ENCODE measurements around the gene GAS2. TPM values are rescaled to one million over a fixed set of nuclear protein-coding genes. Genes with fewer than 3 reads are reported as not detected.

The GAS2 gene
- polyA plus RNA-seq, 1 of the 3 experiments (the other 2 are of a cell fraction): 0.72 TPM

DNA sequence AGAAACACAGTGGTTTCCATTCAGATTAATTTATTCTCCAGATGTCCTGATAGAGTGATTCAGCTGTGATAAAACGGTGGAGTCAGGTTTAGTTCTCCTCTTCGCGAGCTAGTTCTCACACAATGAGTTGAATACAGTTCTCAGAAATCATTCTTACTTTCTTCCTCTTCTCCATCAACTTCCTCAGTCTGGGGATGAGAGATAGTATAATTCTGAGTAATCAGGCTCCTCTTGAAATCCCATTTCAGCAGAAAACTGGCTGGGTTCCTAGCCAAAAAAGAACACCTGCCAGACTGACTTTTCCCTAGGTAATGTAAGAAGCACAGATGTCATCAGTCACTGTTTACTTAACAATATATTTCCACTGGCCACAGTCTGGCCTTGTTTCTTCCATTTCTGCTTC is 86.5 kb downstream of the GAS2 start:
- no peaks in the 10 kb centered on the region for H3K9me3 ChIP-seq
- H3K9me2 ChIP-seq: no peaks in the 10 kb centered on the region
- H3K27me3 ChIP-seq (ENCODE audit: insufficient read depth): no peaks in the 10 kb centered on the region
- TF ChIP-seq CHD2 (IDR thresholded peaks at IDR 0.05; ENCODE audit: low read length, partially characterized antibody): no peak
- no peak for TF ChIP-seq FOSL2 (IDR thresholded peaks at IDR 0.05; ENCODE audit: borderline replicate concordance, low read depth)
- TF ChIP-seq RAD21 (IDR thresholded peaks at IDR 0.05; ENCODE audit: low read length): no peak
- TF ChIP-seq RCOR1 (IDR thresholded peaks at IDR 0.05; ENCODE audit: low read length): no peak
- TF ChIP-seq EP300 (IDR thresholded peaks at IDR 0.05; ENCODE audit: borderline replicate concordance in 1 of 2, low read depth in 1 of 2, low read length in 1 of 2): no peak
- TF ChIP-seq JUND (IDR thresholded peaks at IDR 0.05): no peak
- TF ChIP-seq EZH2phosphoT487 (IDR thresholded peaks at IDR 0.05; ENCODE audit: borderline replicate concordance, low read depth): no peak
- TF ChIP-seq FOXM1 (IDR thresholded peaks at IDR 0.05; ENCODE audit: low read depth): no peak
- TF ChIP-seq, protein P1, sequence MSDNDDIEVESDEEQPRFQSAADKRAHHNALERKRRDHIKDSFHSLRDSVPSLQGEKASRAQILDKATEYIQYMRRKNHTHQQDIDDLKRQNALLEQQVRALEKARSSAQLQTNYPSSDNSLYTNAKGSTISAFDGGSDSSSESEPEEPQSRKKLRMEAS (IDR thresholded peaks at IDR 0.05; ENCODE audit: low read depth): no peak
- TF ChIP-seq, protein P2, sequence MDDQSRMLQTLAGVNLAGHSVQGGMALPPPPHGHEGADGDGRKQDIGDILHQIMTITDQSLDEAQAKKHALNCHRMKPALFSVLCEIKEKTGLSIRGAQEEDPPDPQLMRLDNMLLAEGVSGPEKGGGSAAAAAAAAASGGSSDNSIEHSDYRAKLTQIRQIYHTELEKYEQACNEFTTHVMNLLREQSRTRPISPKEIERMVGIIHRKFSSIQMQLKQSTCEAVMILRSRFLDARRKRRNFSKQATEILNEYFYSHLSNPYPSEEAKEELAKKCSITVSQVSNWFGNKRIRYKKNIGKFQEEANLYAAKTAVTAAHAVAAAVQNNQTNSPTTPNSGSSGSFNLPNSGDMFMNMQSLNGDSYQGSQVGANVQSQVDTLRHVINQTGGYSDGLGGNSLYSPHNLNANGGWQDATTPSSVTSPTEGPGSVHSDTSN (IDR thresholded peaks at IDR 0.05): no peak
- TF ChIP-seq RXRA (IDR thresholded peaks at IDR 0.05; ENCODE audit: borderline replicate concordance, low read depth): no peak
- TF ChIP-seq NFIC (IDR thresholded peaks at IDR 0.05; ENCODE audit: borderline replicate concordance): no peak
- TF ChIP-seq, protein P3, sequence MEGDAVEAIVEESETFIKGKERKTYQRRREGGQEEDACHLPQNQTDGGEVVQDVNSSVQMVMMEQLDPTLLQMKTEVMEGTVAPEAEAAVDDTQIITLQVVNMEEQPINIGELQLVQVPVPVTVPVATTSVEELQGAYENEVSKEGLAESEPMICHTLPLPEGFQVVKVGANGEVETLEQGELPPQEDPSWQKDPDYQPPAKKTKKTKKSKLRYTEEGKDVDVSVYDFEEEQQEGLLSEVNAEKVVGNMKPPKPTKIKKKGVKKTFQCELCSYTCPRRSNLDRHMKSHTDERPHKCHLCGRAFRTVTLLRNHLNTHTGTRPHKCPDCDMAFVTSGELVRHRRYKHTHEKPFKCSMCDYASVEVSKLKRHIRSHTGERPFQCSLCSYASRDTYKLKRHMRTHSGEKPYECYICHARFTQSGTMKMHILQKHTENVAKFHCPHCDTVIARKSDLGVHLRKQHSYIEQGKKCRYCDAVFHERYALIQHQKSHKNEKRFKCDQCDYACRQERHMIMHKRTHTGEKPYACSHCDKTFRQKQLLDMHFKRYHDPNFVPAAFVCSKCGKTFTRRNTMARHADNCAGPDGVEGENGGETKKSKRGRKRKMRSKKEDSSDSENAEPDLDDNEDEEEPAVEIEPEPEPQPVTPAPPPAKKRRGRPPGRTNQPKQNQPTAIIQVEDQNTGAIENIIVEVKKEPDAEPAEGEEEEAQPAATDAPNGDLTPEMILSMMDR (IDR thresholded peaks at IDR 0.05): no peak
- TF ChIP-seq, protein P4, sequence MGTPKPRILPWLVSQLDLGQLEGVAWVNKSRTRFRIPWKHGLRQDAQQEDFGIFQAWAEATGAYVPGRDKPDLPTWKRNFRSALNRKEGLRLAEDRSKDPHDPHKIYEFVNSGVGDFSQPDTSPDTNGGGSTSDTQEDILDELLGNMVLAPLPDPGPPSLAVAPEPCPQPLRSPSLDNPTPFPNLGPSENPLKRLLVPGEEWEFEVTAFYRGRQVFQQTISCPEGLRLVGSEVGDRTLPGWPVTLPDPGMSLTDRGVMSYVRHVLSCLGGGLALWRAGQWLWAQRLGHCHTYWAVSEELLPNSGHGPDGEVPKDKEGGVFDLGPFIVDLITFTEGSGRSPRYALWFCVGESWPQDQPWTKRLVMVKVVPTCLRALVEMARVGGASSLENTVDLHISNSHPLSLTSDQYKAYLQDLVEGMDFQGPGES (IDR thresholded peaks at IDR 0.05; ENCODE audit: low read depth, low read length): no peak
- TF ChIP-seq POLR2AphosphoS5 (IDR thresholded peaks at IDR 0.05; ENCODE audit: low read depth, low read length): no peak
- TF ChIP-seq MXI1 (IDR thresholded peaks at IDR 0.05; ENCODE audit: low read depth, low read length): no peak
- no peak for TF ChIP-seq MEF2A (IDR thresholded peaks at IDR 0.05; ENCODE audit: borderline replicate concordance, low read depth)
- TF ChIP-seq SIN3A (IDR thresholded peaks at IDR 0.05; ENCODE audit: borderline replicate concordance, low read depth, low read length): no peak
- no peak for TF ChIP-seq ELF1 (IDR thresholded peaks at IDR 0.05)
- WGBS (ENCODE audit: low lambda C conversion rate): 83% methylated on average over 3 of the region's 3 CpGs
- H3K4me3 ChIP-seq (ENCODE audit: low read depth in 2 of 2, low read length in 1 of 2): no peak overlapping the region
- H3K4me1 ChIP-seq (ENCODE audit: control insufficient read depth in 1 of 2, insufficient read depth in 2 of 2, low read depth in 1 of 2, low read length in 1 of 2): no peaks in the 10 kb centered on the region
- CTCF ChIA-PET: interaction anchor here (0.9 to 2.6 kb wide), 3 partner anchors 34 to 136 kb away, joined by 3 to 8 read pairs (median 3); no protein-coding TSS in a partner anchor
- no peak for DNase-seq
- no peaks in the 10 kb centered on the region for H4K20me1 ChIP-seq (ENCODE audit: insufficient read depth)
- H3K27ac ChIP-seq (ENCODE audit: low read depth in 2 of 2, low read length in 1 of 2): no peak overlapping the region
- no peak overlapping the region for H2AFZ ChIP-seq (ENCODE audit: low read depth)
- POLR2A ChIA-PET: no interaction called here
- no peaks in the 10 kb centered on the region for H3F3A ChIP-seq (replicated peaks; ENCODE audit: insufficient read depth)
- no peak overlapping the region for H3K4me2 ChIP-seq
- H3K79me2 ChIP-seq (ENCODE audit: insufficient read depth): no peaks in the 10 kb centered on the region
- H3K36me3 ChIP-seq (replicated peaks in 1 of 2; ENCODE audit: control insufficient read depth in 1 of 2, insufficient read depth in 2 of 2, low read length in 1 of 2): no peaks in the 10 kb centered on the region
- no peak overlapping the region for H3K9ac ChIP-seq

All from SK-N-SH (cell line).